NB4 (cell line): ENCODE results near the gene LIN37.

Source experiments
- DNase-seq: peaks from one replicate; pipeline ENCODE4 v3.0.0; 2010; ENCODE audit warnings: low read depth
- H3K4me3 ChIP-seq: one replicate; pipeline ENCODE4 v1.5.1; 2011; ENCODE audit warnings: mild to moderate bottlenecking, low read depth, low read length, moderate library complexity
- MYC ChIP-seq: IDR thresholded peaks from 2 replicates; pipeline ENCODE4 v1.6.1; 2011; ENCODE audit warnings: low read depth, low read length
- POLR2A ChIP-seq: IDR thresholded peaks from 2 replicates; pipeline ENCODE4 v1.6.1; 2011; ENCODE audit warnings: mild to moderate bottlenecking; ENCODE audit not compliant: insufficient read length; ENCODE audit errors: extremely low read depth
- TF ChIP-seq, protein P1 (sequence below): IDR thresholded peaks from 2 replicates; pipeline ENCODE4 v1.6.1; 2011; ENCODE audit warnings: low read depth, low read length
- TF ChIP-seq, protein P2 (sequence below): IDR thresholded peaks from one replicate; pipeline ENCODE4 v1.5.1; 2012; ENCODE audit warnings: low read depth, low read length

Gene LIN37

DNA sequence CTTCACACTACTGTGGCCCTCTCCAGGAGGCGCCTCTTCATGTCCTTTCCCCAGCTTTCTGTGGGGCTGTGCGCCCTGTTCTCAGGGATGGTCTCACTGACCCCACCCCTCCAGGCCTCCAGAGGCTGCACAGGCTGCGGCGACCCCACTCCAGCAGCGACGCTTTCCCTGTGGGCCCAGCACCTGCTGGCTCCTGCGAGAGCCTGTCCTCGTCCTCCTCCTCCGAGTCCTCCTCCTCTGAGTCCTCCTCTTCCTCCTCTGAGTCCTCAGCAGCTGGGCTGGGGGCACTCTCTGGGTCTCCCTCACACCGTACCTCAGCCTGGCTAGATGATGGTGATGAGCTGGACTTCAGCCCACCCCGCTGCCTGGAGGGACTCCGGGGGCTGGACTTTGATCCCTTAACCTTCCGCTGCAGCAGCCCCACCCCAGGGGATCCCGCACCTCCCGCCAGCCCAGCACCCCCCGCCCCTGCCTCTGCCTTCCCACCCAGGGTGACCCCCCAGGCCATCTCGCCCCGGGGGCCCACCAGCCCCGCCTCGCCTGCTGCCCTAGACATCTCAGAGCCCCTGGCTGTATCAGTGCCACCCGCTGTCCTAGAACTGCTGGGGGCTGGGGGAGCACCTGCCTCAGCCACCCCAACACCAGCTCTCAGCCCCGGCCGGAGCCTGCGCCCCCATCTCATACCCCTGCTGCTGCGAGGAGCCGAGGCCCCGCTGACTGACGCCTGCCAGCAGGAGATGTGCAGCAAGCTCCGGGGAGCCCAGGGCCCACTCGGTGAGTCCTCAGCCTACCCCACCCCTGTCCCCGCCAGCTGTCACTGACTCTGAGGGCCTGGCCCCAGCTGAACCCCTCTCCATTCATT is 38.2 kb downstream of the LIN37 start:
- TF ChIP-seq MYC: no peak
- TF ChIP-seq POLR2A: no peak
- TF ChIP-seq, protein P1, sequence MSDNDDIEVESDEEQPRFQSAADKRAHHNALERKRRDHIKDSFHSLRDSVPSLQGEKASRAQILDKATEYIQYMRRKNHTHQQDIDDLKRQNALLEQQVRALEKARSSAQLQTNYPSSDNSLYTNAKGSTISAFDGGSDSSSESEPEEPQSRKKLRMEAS: no peak
- no peak for DNase-seq
- H3K4me3 ChIP-seq: no peak overlapping the region

DNA sequence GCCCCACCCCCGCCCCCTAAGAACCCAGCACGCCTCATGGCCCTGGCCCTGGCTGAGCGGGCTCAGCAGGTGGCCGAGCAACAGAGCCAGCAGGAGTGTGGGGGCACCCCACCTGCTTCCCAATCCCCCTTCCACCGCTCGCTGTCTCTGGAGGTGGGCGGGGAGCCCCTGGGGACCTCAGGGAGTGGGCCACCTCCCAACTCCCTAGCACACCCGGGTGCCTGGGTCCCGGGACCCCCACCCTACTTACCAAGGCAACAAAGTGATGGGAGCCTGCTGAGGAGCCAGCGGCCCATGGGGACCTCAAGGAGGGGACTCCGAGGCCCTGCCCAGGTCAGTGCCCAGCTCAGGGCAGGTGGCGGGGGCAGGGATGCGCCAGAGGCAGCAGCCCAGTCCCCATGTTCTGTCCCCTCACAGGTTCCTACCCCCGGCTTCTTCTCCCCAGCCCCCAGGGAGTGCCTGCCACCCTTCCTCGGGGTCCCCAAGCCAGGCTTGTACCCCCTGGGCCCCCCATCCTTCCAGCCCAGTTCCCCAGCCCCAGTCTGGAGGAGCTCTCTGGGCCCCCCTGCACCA is 38.9 kb downstream of the LIN37 start:
- no peak overlapping the region for H3K4me3 ChIP-seq
- DNase-seq: no peak
- TF ChIP-seq, protein P2, sequence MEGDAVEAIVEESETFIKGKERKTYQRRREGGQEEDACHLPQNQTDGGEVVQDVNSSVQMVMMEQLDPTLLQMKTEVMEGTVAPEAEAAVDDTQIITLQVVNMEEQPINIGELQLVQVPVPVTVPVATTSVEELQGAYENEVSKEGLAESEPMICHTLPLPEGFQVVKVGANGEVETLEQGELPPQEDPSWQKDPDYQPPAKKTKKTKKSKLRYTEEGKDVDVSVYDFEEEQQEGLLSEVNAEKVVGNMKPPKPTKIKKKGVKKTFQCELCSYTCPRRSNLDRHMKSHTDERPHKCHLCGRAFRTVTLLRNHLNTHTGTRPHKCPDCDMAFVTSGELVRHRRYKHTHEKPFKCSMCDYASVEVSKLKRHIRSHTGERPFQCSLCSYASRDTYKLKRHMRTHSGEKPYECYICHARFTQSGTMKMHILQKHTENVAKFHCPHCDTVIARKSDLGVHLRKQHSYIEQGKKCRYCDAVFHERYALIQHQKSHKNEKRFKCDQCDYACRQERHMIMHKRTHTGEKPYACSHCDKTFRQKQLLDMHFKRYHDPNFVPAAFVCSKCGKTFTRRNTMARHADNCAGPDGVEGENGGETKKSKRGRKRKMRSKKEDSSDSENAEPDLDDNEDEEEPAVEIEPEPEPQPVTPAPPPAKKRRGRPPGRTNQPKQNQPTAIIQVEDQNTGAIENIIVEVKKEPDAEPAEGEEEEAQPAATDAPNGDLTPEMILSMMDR: no peak
- TF ChIP-seq, protein P1: no peak
- TF ChIP-seq MYC (no peak), POLR2A (no peak)

DNA sequence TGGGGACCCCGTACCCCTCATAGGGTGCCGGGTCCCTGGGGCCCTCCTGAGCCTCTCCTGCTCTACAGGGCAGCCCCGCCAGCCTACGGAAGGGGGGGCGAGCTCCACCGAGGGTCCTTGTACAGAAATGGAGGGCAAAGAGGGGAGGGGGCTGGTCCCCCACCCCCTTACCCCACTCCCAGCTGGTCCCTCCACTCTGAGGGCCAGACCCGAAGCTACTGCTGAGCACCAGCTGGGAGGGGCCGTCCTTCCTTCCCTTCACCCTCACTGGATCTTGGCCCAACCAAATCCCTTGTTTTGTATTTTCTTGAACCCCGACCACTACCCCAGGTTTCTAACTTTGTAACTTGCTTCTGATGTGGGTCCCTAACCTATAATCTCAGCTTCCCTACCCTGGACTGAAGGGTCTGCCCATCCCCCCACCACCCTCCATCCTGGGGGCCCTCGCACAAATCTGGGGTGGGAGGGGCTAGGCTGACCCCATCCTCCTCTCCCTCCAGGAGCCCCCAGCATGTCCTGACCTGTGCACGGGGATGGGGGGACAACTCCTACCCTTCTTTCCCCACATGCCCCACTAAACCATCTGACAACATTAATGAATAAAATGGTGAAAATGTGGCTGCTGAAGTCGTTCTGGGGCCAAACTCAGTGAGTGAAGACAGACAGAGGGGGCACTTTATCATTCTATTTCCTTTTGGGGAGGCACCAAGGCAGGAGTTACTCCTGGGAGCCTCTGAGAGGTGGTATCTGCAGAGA is 40.0 kb downstream of the LIN37 start:
- TF ChIP-seq, protein P2: no peak
- TF ChIP-seq MYC (no peak), POLR2A (no peak)
- TF ChIP-seq, protein P1: no peak
- DNase-seq: no peak
- H3K4me3 ChIP-seq: no peak overlapping the region

DNA sequence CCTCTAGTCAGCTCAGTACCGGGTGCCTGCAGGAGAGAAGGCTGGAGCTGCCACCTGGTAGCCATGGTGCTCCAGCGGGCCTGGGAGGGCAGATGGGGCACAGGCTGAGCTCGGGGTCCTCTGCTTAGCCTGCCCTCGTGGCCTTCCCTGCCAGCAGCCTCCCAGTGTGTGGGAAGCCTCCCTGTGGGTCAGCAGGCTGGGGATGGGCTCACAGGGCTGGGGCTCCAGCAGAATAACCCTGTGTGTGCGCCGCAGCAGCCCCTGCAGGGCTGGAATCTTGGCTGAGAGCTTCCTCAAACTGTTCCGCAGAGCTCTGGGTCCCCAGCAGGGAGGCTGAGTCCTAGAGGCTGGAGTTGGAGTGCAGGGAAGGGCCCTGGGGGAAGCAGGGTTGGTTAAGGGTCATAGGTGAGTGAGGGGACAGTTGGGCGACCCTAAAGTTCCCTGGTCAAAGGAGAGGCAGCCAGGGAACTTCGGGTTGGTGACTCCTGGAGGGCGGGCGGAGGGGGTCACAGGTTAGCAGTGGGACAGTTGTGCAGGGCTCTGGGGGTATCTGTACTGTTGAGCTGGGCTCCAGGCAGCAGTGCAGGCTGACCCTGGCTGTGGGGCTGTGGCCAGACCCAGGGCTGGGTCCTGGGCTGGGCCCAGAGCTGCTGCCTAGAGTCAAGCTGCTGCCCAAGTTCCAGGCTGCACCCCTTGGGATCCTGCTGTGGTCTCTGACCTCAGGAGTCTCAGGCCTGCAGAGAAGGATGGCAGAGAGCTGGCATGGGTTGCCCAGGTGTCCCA is 41.0 kb downstream of the LIN37 start:
- DNase-seq: no peak
- H3K4me3 ChIP-seq: no peak overlapping the region
- no peak for TF ChIP-seq MYC
- TF ChIP-seq, protein P1: no peak

DNA sequence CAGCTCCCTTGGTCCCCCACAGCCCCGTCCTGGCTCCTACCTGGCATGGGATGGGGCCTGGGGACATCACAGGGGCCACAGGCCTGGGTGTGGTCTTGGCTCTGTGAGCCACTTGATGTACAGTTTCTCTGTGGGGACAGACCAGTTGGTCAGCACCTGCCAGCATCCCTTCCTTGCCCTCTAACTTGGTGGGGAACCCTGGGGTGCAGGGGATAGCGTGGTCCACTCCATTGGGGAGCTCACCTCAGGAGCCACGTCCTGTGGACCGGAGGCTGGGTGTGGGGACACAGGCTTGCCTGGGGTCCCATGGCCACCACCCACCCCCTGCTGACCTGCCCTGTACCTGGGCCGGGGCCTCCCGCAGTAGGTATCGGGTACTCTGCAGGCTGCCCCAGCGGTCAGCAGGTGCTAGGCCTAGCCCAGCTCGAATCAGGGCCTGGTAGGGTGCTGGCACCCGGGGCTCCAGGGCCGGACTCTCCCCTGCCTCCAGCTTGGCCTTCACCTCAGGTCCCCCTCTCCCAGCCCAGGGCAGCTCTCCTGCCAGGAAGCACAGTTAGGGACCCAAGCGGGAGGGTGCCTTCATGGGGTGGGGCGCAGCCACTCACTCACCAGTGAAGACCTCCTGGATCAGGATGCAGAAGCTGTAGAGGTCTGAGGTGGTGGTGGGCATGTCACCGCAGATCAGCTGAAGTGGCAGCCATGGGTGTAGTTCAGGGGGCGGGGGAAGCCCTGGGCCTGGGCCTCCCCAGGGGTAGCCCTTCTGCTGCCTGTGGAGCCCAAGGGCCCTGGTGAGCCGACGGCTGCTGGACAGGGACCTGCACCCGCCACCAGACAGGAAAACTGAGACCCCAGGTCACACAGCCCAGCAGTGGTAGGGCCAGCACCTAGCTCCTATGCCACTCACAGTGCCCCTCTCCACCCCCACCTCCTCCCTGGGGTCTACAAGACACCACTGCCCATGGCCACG is 41.9 kb downstream of the LIN37 start:
- TF ChIP-seq, protein P2: no peak
- TF ChIP-seq POLR2A: no peak
- no peak for DNase-seq
- no peak overlapping the region for H3K4me3 ChIP-seq
